ENCODE data around the gene IFT25.

IFT25 gene

DNA sequence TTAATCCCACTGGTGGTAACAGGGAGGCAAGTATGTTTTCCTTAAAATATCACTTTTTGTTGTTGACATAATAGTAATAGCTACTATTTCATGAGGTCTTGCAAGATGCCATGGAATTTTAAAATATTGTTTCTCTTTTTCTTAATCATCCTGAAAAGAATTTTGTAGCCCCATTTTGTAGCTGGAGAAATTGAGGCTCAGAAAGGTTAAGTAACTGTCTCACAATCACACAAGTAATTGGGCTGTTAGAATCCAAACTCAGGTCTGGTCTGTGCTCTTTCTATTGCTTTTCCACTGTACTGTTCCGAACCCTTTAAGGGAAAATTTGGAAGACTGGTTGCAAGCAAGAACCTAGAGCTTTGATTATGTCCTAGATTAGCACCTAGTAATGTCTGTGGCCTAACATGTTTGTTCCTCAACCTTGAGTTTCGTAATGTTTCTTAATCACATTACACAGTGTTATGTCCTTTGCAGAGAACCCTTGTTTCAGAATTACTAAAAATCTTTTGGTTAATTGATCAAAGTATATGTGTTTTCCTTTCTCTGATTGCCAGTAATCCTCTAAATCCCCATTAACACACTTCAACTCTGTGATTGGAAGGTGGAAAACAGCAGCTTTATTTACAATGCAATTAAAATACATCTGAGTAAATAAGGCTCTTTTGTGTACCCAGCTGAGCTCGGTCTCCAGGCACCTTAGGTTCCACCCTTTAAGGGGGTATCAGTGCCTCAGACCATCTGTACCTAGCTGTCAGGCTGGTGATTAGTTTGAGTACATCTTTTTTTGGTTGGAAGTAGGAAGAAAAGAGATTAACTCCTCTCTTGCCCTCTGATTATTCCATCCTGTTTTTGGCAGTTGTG lies 11.0 kb upstream of the IFT25 start:
- no peak for DNase-seq (ENCODE audit: low read depth)

DNA sequence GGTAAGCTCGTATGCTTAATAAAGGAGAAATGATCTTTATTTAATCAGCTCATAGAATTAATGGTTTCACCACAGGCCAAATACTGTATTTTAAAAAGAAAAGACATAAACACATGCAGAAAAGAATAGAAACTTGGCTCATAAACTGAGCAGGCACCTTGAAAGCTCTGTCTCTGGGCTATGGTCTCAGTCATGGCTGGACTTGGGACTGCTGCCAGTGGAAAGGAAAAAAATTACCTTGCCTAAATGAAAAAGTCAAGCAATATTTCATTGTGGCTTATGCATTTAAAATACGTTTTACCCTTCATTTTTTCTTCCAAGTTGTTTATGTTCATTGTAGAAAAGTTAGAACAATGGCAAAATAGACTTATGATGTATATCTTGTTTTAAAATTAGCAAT lies 8.6 kb upstream of the IFT25 start:
- DNase-seq (ENCODE audit: low read depth), result no peak

DNA sequence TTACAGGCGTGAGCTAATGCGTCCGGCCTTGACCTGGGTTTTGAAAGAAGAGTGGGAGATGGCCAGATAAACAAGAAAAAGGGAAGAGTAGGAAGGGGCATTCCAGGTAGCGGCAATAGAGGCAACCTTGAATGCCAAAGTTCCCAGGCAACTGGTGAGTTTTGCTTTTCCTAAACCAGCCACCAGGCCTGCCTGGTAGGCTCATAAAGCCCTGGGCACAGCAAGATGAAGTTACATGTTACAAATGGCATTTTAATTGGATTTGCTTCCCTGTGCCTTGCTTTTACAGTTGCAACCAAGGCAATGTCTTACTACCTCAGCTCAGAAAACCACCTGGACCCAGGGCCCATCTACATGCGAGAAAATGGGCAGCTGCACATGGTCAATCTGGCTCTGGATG lies 6.2 kb upstream of the IFT25 start:
- no peak for DNase-seq (ENCODE audit: low read depth)

DNA sequence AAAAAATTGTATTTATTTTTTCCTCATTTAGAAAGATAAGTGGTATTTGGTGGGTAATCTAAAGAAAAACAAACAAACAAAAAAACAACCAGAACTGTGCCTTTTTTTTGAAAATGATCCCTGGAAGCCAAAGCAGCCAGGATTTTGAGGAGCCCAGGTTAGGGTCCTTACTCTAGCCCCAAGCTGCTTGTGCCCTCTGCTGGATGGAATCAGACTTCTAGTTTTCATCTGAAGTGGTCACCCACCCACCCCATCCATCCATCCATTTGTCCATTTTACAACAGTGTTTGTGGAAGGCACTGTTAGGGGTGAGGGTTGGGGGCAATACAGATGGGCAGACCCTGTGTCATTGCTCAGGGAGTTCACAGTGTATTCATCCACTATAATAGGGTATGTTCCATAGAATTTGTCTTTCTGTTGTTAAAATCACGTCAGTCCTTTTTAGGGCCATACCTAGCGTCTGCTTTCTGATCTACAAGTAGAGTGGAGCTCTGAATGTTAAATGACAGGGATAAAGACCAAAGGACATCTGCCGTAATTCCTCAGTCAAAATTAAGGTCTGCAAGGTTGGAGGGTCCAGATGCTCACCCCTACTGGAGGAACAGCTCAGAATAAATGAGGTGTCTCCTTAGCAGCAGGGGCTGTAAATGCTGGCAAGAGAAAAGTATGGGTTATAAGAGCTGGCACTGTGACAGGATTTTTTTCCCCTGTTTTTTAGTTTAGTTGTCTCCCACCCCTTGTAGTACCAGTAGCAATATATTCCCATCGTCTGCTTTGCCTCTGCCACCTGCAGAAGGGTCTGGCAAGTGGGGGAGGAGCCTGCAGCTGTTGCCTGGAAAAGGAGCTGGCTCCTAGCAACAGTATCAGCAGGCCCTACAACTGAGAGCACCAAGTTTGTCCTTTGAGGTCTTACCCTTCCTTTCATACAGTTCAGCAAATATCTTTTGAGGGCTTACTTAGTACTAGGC lies 3.8 kb upstream of the IFT25 start:
- DNase-seq (ENCODE audit: low read depth), result peak; percentile 59

GRCh38 chr1:53948291-53948690 lies 2.8 kb upstream of the IFT25 start:
- no peak for DNase-seq (ENCODE audit: low read depth)

- no peak for DNase-seq (ENCODE audit: low read depth)
Observed at GRCh38 chr1:53947172-53947907, 1.8 kb upstream of the IFT25 start.

- no peak for DNase-seq (ENCODE audit: low read depth)
Observed at GRCh38 chr1:53946252-53947171, 1.0 kb upstream of the IFT25 start, which contains the start of gene LRRC42. LRRC42 (plus strand) TSS chr1:53946350; CDS start chr1:53952000, 5,650 bp downstream.

DNA sequence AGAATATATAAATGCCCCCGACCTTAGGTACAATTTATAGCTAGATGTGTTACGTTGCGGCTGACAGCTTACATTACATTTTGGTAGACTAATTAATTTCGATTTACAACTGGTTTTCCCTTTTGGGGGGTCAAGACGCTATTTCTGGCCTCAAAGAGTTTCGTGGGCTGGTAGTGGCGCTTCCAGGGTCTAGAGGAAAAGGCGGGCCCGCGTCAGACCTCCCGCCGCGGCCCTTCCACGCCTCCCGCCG lies 391 bp downstream of the IFT25 start:
- DNase-seq (ENCODE audit: low read depth), result no peak

DNA sequence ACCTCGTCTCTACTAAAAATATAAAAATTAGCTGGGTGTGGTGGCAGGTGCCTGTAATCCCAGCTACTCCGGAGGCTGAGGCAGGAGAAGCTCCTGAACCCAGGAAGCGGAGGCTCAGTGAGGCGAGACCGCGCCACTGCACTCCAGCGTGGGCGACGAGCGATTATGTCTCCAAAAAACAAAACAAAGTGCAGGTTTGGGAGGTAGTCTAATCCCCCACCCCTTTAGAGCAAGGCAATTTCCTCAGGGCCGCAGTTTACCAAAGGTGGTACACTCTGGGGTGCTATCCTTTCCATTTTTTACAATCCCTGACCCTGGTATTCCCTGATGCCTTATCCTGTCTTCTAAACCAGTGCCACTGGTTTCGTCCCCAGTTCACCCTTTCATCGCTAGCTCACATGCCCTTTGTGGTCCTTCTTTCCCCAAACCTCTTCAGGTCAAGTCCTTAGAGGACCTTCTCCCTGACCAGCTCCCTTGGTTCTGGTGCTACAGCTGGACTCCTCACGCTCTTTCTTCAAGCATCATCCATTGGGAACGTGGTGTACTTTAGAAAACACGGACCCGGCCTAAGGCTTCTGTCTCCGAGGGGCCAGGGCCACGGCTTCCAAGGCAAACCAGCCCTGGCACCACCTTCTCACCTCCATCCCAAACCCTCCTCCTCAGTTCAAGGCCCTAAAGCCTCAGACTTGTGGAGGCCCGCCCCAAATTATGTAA lies 873 bp downstream of the IFT25 start:
- DNase-seq (ENCODE audit: low read depth), result peak; percentile 31

DNA sequence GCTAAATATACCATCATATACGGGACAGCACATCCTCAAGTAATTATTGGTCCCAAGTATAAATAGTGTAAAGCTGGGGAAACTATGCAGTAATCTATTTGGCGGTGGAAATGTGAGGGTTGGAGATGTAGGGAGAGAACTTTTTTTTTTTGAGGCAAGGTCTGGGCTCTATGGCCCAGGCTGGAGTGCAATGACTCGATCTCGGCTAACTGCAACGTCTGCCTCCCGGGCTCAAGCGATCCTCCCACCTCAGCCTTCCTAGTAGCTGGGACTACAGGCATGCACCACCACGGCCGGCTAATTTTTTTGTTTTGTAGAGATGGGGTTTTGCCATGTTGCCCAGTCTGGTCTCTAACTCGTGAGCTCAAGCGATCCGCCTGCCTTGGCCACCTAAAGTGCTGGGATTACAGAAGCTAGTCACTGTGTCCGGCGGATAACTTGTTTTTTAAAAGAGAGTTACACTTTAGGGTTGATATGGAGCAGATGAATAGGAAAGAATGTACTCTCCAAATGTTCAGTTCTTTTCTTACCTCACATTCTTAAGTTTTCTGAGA lies 1.9 kb downstream of the IFT25 start:
- no peak for DNase-seq (ENCODE audit: low read depth)

- DNase-seq (ENCODE audit: low read depth), result no peak
Observed at GRCh38 chr1:53943090-53943489, 2.4 kb downstream of the IFT25 start.

DNA sequence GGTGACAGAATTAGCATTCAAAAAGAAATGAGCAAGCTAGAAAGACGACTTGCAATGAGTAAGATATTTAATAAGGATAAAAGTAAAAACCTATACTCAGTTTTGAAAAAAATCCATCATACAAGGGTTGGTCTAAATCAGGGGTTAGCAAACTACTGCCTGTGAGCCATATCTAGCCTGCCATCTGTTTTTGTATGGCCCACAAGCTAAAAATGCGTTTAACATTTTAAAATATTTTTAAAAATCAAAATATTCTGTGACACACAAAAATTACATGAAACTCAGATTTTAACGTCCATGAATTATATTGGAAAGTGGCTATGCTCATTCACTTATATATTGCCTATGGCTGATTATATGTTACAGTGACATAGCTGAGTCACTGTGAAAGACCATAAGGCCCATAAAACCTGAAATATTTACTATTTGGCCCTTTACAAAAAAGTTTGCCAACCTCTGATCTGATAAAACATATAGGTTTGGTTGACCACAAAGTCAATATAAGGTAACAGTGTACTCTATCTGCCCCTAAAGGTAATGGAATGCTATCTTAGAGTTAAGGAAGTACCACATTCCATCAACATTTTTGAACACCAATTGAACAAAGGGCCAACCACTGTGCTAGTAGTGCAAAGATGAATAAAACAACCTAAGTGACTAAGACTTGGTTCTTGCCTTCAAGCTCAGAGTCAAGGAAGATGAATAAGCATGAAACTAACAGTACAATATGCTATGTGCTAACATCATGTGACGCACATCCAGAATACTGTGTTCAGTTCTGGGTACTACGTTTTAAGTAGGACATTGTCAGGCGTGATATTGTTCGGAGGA lies 3.2 kb downstream of the IFT25 start:
- DNase-seq (ENCODE audit: low read depth), result no peak

DNA sequence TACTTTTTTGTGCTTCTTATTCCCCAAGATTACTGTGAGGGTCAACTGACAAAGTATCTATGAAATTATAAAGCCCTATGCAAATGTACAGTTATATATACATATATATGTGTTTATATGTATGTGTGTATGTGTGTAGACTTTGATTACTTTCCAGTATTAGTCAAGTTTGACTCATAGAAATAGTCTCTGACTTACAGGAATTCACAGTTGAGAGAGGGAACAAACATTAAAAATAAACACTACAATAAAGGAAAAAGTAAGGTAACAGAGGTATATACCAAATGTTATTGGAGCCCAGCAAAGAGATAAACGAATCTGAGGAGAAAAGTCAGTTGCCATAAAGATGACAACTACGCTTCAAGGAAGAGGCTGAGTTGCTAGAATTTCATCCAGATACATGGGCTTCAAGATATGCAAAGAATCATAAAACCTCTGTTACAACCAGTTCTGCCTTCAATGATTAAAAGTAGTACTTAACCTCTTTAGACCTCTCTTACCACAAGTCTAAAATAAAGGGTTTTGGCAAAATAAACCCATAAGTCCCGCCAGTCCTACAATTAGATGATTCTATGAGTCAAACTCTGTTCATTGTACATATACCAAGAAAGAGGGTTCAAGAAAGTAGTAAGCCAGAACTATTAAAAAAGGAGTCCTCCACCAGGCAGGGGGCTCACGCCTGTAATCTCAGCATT lies 7.2 kb downstream of the IFT25 start:
- peak; percentile 61 for DNase-seq (ENCODE audit: low read depth)

DNA sequence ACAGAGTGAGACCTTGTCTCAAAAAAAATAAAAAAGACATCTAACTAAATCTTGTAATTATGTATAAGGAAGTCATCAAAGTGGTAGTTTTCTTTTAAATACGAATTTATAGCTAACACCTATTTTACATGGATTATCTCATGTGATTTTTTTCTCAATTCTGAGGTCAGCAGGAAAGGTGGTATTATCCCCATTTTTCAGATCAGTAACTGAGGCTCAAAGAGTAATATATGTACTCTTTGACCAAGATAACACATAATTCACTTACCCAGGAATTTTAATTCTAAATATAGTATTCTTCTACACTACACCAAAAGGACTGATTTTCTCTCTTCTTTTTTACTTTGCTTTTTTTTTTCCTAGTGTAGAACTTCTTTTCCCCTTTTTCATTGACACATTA lies 9.1 kb downstream of the IFT25 start:
- no peak for DNase-seq (ENCODE audit: low read depth)

- DNase-seq (ENCODE audit: low read depth), result no peak
Observed at GRCh38 chr1:53934170-53934765, 11.2 kb downstream of the IFT25 start.

DNA sequence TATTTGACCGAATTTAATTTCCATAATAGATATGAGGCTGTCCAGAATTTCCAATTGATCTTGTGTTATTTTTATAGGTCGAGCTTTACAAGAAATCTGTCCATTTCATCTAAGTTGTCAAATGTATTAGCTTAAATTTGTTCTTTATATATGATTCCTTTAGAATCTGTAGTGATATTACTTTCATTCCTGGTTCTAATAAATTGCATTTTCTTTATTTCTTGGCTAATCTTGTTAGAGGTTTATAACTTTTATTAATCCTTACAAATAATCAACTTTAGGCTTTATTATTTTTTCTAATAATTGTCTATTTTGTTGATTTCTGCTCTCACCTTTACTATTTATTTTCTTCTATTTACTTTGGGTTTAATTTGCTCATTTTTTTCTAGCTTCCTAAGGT lies 14.0 kb downstream of the IFT25 start:
- DNase-seq (ENCODE audit: low read depth), result no peak

- DNase-seq (ENCODE audit: low read depth), result no peak
Observed at GRCh38 chr1:53930932-53931331, 14.6 kb downstream of the IFT25 start.

GRCh38 chr1:53929246-53929960 lies 16.1 kb downstream of the IFT25 start:
- peak; percentile 59 for DNase-seq (ENCODE audit: low read depth)

Measured in EH (cell line).